Nephron progenitor cell (in vitro differentiated cells): ENCODE results near the gene ITK.

ENCODE experiments used
- DNase-seq: peaks from one replicate; pipeline ENCODE4 v3.0.0; 2021
- H3K27ac Mint-ChIP-seq: 2 replicates; pipeline ENCODE4 v1.8.0; 2021; ENCODE audit warnings: mild to moderate bottlenecking, moderate library complexity, mixed read lengths
- H3K27me3 Mint-ChIP-seq: 2 replicates; pipeline ENCODE4 v1.8.0; 2021; ENCODE audit warnings: mild to moderate bottlenecking, low read depth, mixed read lengths; ENCODE audit not compliant: poor library complexity
- H3K36me3 Mint-ChIP-seq: 2 replicates; pipeline ENCODE4 v1.8.0; 2021; ENCODE audit warnings: low read depth, mixed read lengths
- H3K4me1 Mint-ChIP-seq: 2 replicates; pipeline ENCODE4 v1.8.0; 2021; ENCODE audit warnings: mixed read lengths
- H3K4me3 Mint-ChIP-seq: 2 replicates; pipeline ENCODE4 v1.8.0; 2021; ENCODE audit warnings: mild to moderate bottlenecking, moderate library complexity, mixed read lengths
- H3K9me3 Mint-ChIP-seq: 2 replicates; pipeline ENCODE4 v1.8.0; 2021; ENCODE audit warnings: mild to moderate bottlenecking, moderate library complexity, mixed read lengths
- CTCF ChIP-seq: fragments of 200-600 bp; sonication (generic); IDR thresholded peaks from 2 replicates; pipeline ENCODE4 v1.5.0; 2021; ENCODE audit warnings: antibody characterized with exemption

ITK gene

GRCh38 chr5:157165668-157166067 lies 15.0 kb upstream of the ITK start:
- Mint-ChIP-seq H3K9me3 (peaks cover 5% of the 10 kb centered on the region), H3K4me3 (no peak overlapping the region), H3K27ac (no peak overlapping the region), H3K4me1 (no peaks in the 10 kb centered on the region), H3K36me3 (no peaks in the 10 kb centered on the region), H3K27me3 (peaks cover 7% of the 10 kb centered on the region)
- no peak for TF ChIP-seq CTCF
- no peak for DNase-seq

- H3K27me3 Mint-ChIP-seq: peaks cover 7% of the 10 kb centered on the region
- H3K4me3 Mint-ChIP-seq: no peak within 1 kb of the TSS
- no peak for DNase-seq
- H3K9me3 Mint-ChIP-seq: peaks cover 5% of the 10 kb centered on the region
- no peak for TF ChIP-seq CTCF
- H3K27ac Mint-ChIP-seq: no peak within 1 kb of the TSS
- H3K36me3 Mint-ChIP-seq: no peaks in the 10 kb centered on the region
- no peaks in the 10 kb centered on the region for H3K4me1 Mint-ChIP-seq
Observed at GRCh38 chr5:157166214-157167213, 14.1 kb upstream of the ITK start, which contains the start of gene GARIN3. Gene GARIN3 (minus strand): TSS chr5:157166264. CDS start chr5:157166168, 96 bp downstream.

GRCh38 chr5:157167214-157167621 lies 13.4 kb upstream of the ITK start:
- no peaks in the 10 kb centered on the region for H3K4me1 Mint-ChIP-seq
- H3K27me3 Mint-ChIP-seq: peaks cover 7% of the 10 kb centered on the region
- no peaks in the 10 kb centered on the region for H3K36me3 Mint-ChIP-seq
- TF ChIP-seq CTCF: no peak
- peaks cover 5% of the 10 kb centered on the region for H3K9me3 Mint-ChIP-seq
- no peak for DNase-seq
- H3K4me3 Mint-ChIP-seq: no peak overlapping the region
- H3K27ac Mint-ChIP-seq: no peak overlapping the region

GRCh38 chr5:157168286-157168685 lies 12.4 kb upstream of the ITK start:
- H3K27ac Mint-ChIP-seq: no peak overlapping the region
- DNase-seq: no peak
- H3K4me1 Mint-ChIP-seq: no peaks in the 10 kb centered on the region
- H3K36me3 Mint-ChIP-seq: no peaks in the 10 kb centered on the region
- H3K9me3 Mint-ChIP-seq: peaks cover 5% of the 10 kb centered on the region
- no peak overlapping the region for H3K4me3 Mint-ChIP-seq
- peaks cover 7% of the 10 kb centered on the region for H3K27me3 Mint-ChIP-seq
- no peak for TF ChIP-seq CTCF

- peaks cover 5% of the 10 kb centered on the region for H3K9me3 Mint-ChIP-seq
- no peak overlapping the region for H3K4me3 Mint-ChIP-seq
- no peaks in the 10 kb centered on the region for H3K4me1 Mint-ChIP-seq
- peaks cover 4% of the 10 kb centered on the region for H3K27me3 Mint-ChIP-seq
- H3K27ac Mint-ChIP-seq: no peak overlapping the region
- no peaks in the 10 kb centered on the region for H3K36me3 Mint-ChIP-seq
- no peak for DNase-seq
- no peak for TF ChIP-seq CTCF
Observed at GRCh38 chr5:157172403-157172802, 8.2 kb upstream of the ITK start.
